Activated B cell treated with CpG ODN at 0.5 μM for 24 hours (primary cell): ENCODE results near the gene TLK1. TPM values are rescaled to one million over a fixed set of nuclear protein-coding genes. Genes with fewer than 3 reads are reported as not detected.
A peak's percentile ranks its signal among the peaks of the same experiment; 100 is the strongest.

Experiments
- ATAC-seq: fragments of 200-7000 bp; cut with Tn5 transposase; one replicate; pipeline ENCODE4 v1.10.0; 2021; ENCODE audit warnings: low read depth, mild to moderate bottlenecking, moderate library complexity
- CTCF ChIA-PET: fragments of 350-600 bp; sonication (Branson Sonifier 250); formaldehyde crosslinking; loops from one replicate; lab custom pipeline; 2021; ENCODE audit warnings: antibody characterized with exemption; lab: Charles Lee
- POLR2A ChIA-PET: fragments of 350-600 bp; sonication (Branson Sonifier 250); formaldehyde crosslinking; loops from one replicate; lab custom pipeline; 2021; ENCODE audit warnings: antibody characterized with exemption; lab: Charles Lee
- DNase-seq: peaks from one replicate; pipeline ENCODE4 v3.0.0; 2022
- H3K27ac Mint-ChIP-seq: one replicate; pipeline ENCODE4 v1.8.0; 2020; ENCODE audit warnings: mixed read lengths
- H3K27me3 Mint-ChIP-seq: one replicate; pipeline ENCODE4 v1.8.0; 2021; ENCODE audit warnings: mixed read lengths
- H3K36me3 Mint-ChIP-seq: one replicate; pipeline ENCODE4 v1.8.0; 2021; ENCODE audit warnings: low read depth, mixed read lengths
- H3K4me1 Mint-ChIP-seq: one replicate; pipeline ENCODE4 v1.8.0; 2021; ENCODE audit warnings: mixed read lengths
- H3K4me3 Mint-ChIP-seq: one replicate; pipeline ENCODE4 v1.8.0; 2020; ENCODE audit warnings: mild to moderate bottlenecking, mixed read lengths
- H3K9me3 Mint-ChIP-seq: one replicate; pipeline ENCODE4 v1.8.0; 2020; ENCODE audit warnings: mixed read lengths
- intact Hi-C: fragments of 100-400 bp; cut with micrococcal nuclease; formaldehyde crosslinking; loops from one replicate; pipeline ENCODE4 v1.15.1; 2024
- total RNA-seq: library from RNA; stranded (reverse); gene quantifications from 2 replicates; pipeline ENCODE4 v1.2.3, GENCODE V29; 2022
- TF ChIP-seq, protein P1 (sequence below): fragments of 200-600 bp; IDR thresholded peaks from one replicate; pipeline ENCODE4 v1.8.0; 2022; ENCODE audit warnings: antibody characterized with exemption, mild to moderate bottlenecking

TLK1 gene
- total RNA-seq, 1 donor from 2014 or later = 125 TPM

DNA sequence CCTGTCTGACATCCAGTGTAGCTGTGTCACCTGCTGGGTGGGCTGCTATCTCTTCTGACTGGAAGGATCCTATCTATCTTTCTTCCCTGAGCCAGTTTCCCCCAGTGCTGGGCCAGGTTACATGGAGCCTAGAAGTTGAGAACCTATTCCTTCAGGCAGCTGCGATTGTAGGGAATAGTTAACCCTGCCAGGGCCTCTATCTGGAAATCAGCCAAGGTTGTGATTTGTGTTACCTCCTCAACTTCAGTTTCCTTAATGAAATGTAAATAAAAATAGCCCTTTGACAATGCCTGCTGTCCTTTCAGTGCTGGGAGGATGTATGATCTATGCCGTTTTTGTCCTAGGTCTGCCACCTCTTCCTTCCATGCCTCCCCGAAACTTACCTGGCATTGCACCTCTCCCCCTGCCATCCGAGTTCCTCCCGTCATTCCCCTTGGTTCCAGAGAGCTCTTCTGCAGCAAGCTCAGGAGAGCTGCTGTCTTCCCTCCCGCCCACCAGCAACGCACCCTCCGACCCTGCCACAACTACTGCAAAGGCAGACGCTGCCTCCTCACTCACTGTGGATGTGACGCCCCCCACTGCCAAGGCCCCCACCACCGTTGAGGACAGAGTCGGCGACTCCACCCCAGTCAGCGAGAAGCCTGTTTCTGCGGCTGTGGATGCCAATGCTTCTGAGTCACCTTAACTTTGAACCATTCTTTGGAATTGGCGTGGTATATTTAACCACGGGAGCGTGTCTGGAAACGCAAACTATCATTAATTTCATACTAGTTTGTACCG lies 195.1 kb downstream of the TLK1 start:
- no peak for DNase-seq
- ChIA-PET CTCF (no interaction called here), POLR2A (no interaction called here)
- Mint-ChIP-seq H3K27ac (no peak overlapping the region), H3K36me3 (peaks cover 68% of the 10 kb centered on the region), H3K9me3 (no peaks in the 10 kb centered on the region), H3K27me3 (no peaks in the 10 kb centered on the region), H3K4me3 (no peak overlapping the region), H3K4me1 (no peaks in the 10 kb centered on the region)
- TF ChIP-seq, protein P1, sequence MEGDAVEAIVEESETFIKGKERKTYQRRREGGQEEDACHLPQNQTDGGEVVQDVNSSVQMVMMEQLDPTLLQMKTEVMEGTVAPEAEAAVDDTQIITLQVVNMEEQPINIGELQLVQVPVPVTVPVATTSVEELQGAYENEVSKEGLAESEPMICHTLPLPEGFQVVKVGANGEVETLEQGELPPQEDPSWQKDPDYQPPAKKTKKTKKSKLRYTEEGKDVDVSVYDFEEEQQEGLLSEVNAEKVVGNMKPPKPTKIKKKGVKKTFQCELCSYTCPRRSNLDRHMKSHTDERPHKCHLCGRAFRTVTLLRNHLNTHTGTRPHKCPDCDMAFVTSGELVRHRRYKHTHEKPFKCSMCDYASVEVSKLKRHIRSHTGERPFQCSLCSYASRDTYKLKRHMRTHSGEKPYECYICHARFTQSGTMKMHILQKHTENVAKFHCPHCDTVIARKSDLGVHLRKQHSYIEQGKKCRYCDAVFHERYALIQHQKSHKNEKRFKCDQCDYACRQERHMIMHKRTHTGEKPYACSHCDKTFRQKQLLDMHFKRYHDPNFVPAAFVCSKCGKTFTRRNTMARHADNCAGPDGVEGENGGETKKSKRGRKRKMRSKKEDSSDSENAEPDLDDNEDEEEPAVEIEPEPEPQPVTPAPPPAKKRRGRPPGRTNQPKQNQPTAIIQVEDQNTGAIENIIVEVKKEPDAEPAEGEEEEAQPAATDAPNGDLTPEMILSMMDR = no peak
- intact Hi-C loops = no loop called here
- no peak for ATAC-seq

DNA sequence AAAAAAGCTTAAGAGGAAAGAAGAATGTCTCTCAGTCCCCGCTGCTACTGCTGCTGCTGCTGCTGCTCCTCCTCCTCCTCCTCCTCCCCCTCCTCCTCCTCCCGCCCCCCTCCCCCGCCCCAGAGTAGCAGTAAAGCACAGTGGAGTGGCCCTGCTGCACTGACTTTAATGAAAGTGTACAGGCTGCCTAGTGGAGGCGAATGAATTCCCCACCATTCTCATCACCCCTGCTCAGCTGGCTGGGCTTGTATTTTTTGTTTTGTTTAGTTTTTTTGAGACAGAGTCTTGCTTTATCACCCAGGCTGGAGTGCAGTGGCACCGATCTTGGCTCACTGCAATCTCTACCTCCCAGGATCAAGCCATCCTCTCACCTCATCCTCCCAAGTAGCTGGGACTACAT lies 197.3 kb downstream of the TLK1 start:
- Mint-ChIP-seq H3K4me3 (no peak overlapping the region), H3K36me3 (peaks cover 77% of the 10 kb centered on the region), H3K27ac (no peak overlapping the region), H3K27me3 (no peaks in the 10 kb centered on the region), H3K9me3 (no peaks in the 10 kb centered on the region), H3K4me1 (no peaks in the 10 kb centered on the region)
- no peak for ATAC-seq
- POLR2A ChIA-PET = interaction anchor here (1.0 to 1.3 kb wide), 2 partner anchors 10 to 35 kb away, joined by 3 to 5 read pairs; partner anchors contain the start of gene GORASP2
- intact Hi-C loops = no loop called here
- DNase-seq = no peak
- TF ChIP-seq, protein P1 = no peak
- CTCF ChIA-PET = interaction anchor here (1.1 kb wide), 1 partner anchor 10 kb away, joined by 3 read pairs; no protein-coding TSS in a partner anchor

DNA sequence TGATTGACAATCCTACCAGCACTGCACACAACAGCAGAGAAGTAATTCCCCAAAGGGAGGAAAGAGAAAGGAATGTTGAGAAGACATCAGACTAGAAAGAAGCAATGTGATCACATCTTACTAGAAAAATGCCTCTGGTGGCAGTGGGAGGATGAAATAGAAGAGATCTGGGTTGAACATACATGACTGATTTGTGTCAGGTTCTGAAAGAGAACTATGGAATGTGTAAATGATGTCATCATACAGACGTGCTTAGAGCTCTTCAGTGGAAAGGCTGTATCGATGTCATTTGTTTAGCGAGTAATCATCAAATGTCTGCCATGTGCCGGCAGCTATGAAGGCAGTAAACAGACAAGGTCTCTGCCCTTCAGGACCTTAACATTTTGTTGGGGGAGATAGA lies 206.8 kb downstream of the TLK1 start:
- POLR2A ChIA-PET = no interaction called here
- no peaks in the 10 kb centered on the region for H3K9me3 Mint-ChIP-seq

DNA sequence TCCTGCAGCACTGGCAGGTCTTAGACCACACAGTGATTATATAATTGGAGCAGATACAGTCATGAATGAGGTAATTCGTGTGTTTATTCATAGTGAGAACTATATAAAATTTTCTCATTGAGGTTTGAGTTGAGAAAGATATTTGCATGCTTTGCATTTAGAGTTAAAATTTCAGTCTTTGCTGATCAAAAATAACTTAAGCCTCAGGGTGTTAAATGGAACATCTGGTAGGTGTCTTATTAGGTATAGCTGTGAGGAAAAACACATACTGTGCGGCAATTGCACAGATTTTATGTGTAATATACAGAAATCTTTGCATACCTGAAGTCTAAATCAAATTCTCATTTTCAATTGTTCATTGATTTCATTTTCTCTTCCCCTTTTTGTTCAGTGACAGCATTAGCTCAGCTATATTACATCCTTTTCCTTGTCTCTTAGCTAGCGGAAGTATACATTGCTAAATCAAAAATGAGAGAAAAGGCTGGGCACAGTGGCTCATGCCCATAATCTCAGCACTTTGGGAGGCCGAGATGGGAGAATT lies 210.4 kb downstream of the TLK1 start:
- ChIA-PET CTCF (interaction anchor here (0.7 to 2.1 kb wide), 2 partner anchors 21 to 23 kb away, joined by 3 to 7 read pairs; partner anchors contain the start of gene GORASP2), POLR2A (interaction anchor here (1.7 kb wide), 1 partner anchor 21 kb away, joined by 6 read pairs; the partner anchor contains the start of gene GORASP2)
- no peaks in the 10 kb centered on the region for H3K27me3 Mint-ChIP-seq
- TF ChIP-seq, protein P1 = no peak
- peaks cover 58% of the 10 kb centered on the region for H3K36me3 Mint-ChIP-seq
- DNase-seq = no peak
- H3K27ac Mint-ChIP-seq = peak overlapping the region; percentile 71
- H3K4me1 Mint-ChIP-seq = peaks cover 20% of the 10 kb centered on the region
- H3K9me3 Mint-ChIP-seq = no peaks in the 10 kb centered on the region
- intact Hi-C loops = loop anchor here (1.0 kb wide), 1 partner anchor 21 kb away; the partner anchor contains the start of gene GORASP2
- peak; percentile 79 for ATAC-seq
- H3K4me3 Mint-ChIP-seq = peak overlapping the region; percentile 25

More for the DNA sequence above, 206.8 kb downstream of the TLK1 start:
- H3K27me3 Mint-ChIP-seq = no peaks in the 10 kb centered on the region
- peaks cover 81% of the 10 kb centered on the region for H3K36me3 Mint-ChIP-seq
- no peak overlapping the region for H3K27ac Mint-ChIP-seq
- peaks cover 18% of the 10 kb centered on the region for H3K4me1 Mint-ChIP-seq
- TF ChIP-seq, protein P1 = no peak
- DNase-seq = no peak
- no peak overlapping the region for H3K4me3 Mint-ChIP-seq
- intact Hi-C loops = no loop called here
- no peak for ATAC-seq
- CTCF ChIA-PET = no interaction called here

DNA sequence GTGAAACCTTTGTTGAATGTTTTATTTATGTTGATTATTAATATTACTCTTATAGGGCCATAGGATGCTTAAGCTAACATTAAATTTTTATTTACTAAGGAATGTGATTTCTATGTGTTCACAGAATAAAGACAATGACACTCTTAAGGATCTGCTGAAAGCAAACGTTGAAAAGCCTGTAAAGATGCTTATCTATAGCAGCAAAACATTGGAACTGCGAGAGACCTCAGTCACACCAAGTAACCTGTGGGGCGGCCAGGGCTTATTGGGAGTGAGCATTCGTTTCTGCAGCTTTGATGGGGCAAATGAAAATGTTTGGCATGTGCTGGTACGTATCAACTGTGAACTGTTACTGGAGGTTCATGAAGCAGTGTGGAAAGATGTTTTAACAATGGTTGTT lies 211.3 kb downstream of the TLK1 start:
- ChIA-PET POLR2A (interaction anchor here (1.7 kb wide), 1 partner anchor 20 kb away, joined by 6 read pairs; the partner anchor contains the start of gene GORASP2), CTCF (interaction anchor here (2.1 kb wide), 1 partner anchor 20 kb away, joined by 7 read pairs; the partner anchor contains the start of gene GORASP2)
- no peaks in the 10 kb centered on the region for H3K9me3 Mint-ChIP-seq
- TF ChIP-seq, protein P1 = no peak
- no peak for ATAC-seq
- peaks cover 49% of the 10 kb centered on the region for H3K36me3 Mint-ChIP-seq
- intact Hi-C loops = no loop called here
- no peak for DNase-seq
- no peaks in the 10 kb centered on the region for H3K27me3 Mint-ChIP-seq
- peaks cover 22% of the 10 kb centered on the region for H3K4me1 Mint-ChIP-seq
- H3K4me3 Mint-ChIP-seq = no peak overlapping the region
- H3K27ac Mint-ChIP-seq = no peak overlapping the region
